A673 (cell line): ENCODE measurements around the gene FOXC2. TPM values are rescaled to one million over a fixed set of nuclear protein-coding genes. Genes with fewer than 3 reads are reported as not detected.

Source experiments
- Bru-seq: library from RNA; stranded (reverse); fragments of 400-500 nt; gene quantifications from one replicate; lab custom pipeline; 2021; lab: Mats Ljungman, UMichigan
- BruChase-seq, 2 experiments: library from RNA; stranded (reverse); fragments of 400-500 nt; gene quantifications; one replicate each; lab custom pipeline; 2021; lab: Mats Ljungman, UMichigan
- BruUV-seq: library from RNA; stranded (reverse); fragments of 400-500 nt; replicated peaks from 2 replicates; lab custom pipeline; 2021; lab: Mats Ljungman, UMichigan
- CTCF ChIA-PET: fragments of 300-600 bp; sonication (Branson Sonifier 250); formaldehyde crosslinking; loops from one replicate; lab custom pipeline; 2022; ENCODE audit warnings: antibody characterized with exemption; lab: Charles Lee
- POLR2A ChIA-PET: fragments of 300-600 bp; sonication (Branson Sonifier 250); formaldehyde crosslinking; loops from one replicate; lab custom pipeline; 2022; ENCODE audit warnings: antibody characterized with exemption; ENCODE audit not compliant: low non-redundant PET; lab: Charles Lee
- DNase-seq: peaks from one replicate; pipeline ENCODE4 v3.0.0-alpha.2; 2015; ENCODE audit warnings: low spot score
- H3K27ac ChIP-seq: fragments of 200-600 bp; sonication (generic); 2 replicates; pipeline ENCODE4 v1.5.1; 2016; ENCODE audit warnings: mixed run types, low read depth, mild to moderate bottlenecking, mixed read lengths, antibody characterized with exemption, low read length; ENCODE audit not compliant: poor library complexity, severe bottlenecking
- H3K27me3 ChIP-seq: fragments of 200-600 bp; sonication (generic); replicated peaks from 2 replicates; pipeline ENCODE4 v1.6.1; 2017; ENCODE audit warnings: mixed run types, low read depth, mild to moderate bottlenecking, mixed read lengths, antibody characterized with exemption, low read length; ENCODE audit not compliant: insufficient read depth, poor library complexity
- H3K36me3 ChIP-seq: fragments of 200-600 bp; sonication (generic); 2 replicates; pipeline ENCODE4 v1.6.1; 2016; ENCODE audit warnings: mixed run types, mild to moderate bottlenecking, mixed read lengths, antibody characterized with exemption, low read length; ENCODE audit not compliant: insufficient read depth, poor library complexity, severe bottlenecking
- H3K4me1 ChIP-seq: fragments of 200-600 bp; sonication (generic); 2 replicates; pipeline ENCODE4 v1.6.1; 2017; ENCODE audit warnings: mixed run types, mild to moderate bottlenecking, mixed read lengths, antibody characterized with exemption, low read length; ENCODE audit not compliant: insufficient read depth, poor library complexity, severe bottlenecking
- H3K4me3 ChIP-seq: fragments of 200-600 bp; sonication (generic); 2 replicates; pipeline ENCODE4 v1.5.1; 2016; ENCODE audit warnings: low read depth, mixed run types, mild to moderate bottlenecking, mixed read lengths, low read length; ENCODE audit not compliant: poor library complexity, severe bottlenecking
- H3K9me3 ChIP-seq: fragments of 200-600 bp; sonication (generic); 2 replicates; pipeline ENCODE4 v1.6.1; 2016; ENCODE audit warnings: mixed run types, low read depth, mild to moderate bottlenecking, mixed read lengths, antibody characterized with exemption, low read length; ENCODE audit not compliant: poor library complexity, severe bottlenecking
- EZH2 ChIP-seq: fragments of 200-600 bp; sonication (generic); IDR thresholded peaks from 2 replicates; pipeline ENCODE4 v1.6.1; 2017; ENCODE audit warnings: borderline replicate concordance, low read depth, mild to moderate bottlenecking, mixed read lengths, antibody characterized with exemption, low read length; ENCODE audit not compliant: poor library complexity, severe bottlenecking
- intact Hi-C: fragments of 100-400 bp; cut with micrococcal nuclease; formaldehyde crosslinking; loops from one replicate; pipeline ENCODE4 v1.10.0; 2022; ENCODE audit not compliant: unreplicated experiment
- long read RNA-seq: library from polyadenylated mRNA; stranded (forward); transcript quantifications from one replicate; pipeline ENCODE4 v2.0.0, GENCODE V29; 2022
- total RNA-seq: library from RNA; stranded (reverse); gene quantifications from 2 replicates; pipeline ENCODE4 v1.2.3, GENCODE V29; 2021
- TF ChIP-seq, protein P1 (sequence below): fragments of 300-800, 200-600 bp; sonication (generic); conservative IDR thresholded peaks from 2 replicates; pipeline ENCODE4 v1.5.1; 2017; ENCODE audit warnings: low read depth, mild to moderate bottlenecking, antibody characterized with exemption, low read length, moderate library complexity, mixed read lengths

Gene FOXC2
- 0.13 and 0.34 TPM in 2 replicates for total RNA-seq
- percentile 16 among the genes with signal in this experiment for Bru-seq, nascent RNA
- percentile 11 among the genes with signal in this experiment for BruChase-seq, experiment 1, labeled RNA remaining after a 2-hour chase
- percentile 15 among the genes with signal in this experiment for BruChase-seq, experiment 2, labeled RNA remaining after a 6-hour chase
- long read RNA-seq, partial matches to known transcripts, result 0 of 1 reads
- long read RNA-seq, other reads (novel, unspliced or antisense), result 0 of 1 reads

DNA sequence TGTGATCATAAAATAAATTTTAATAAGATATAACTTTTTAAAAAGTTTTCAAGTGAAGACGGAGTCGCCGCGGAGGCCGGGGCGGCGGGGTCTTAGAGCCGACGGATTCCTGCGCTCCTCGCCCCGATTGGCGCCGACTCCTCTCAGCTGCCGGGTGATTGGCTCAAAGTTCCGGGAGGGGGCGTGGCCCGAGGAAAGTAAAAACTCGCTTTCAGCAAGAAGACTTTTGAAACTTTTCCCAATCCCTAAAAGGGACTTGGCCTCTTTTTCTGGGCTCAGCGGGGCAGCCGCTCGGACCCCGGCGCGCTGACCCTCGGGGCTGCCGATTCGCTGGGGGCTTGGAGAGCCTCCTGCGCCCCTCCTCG is at the start of gene FOXC2:
TSS of gene FOXC2 (plus strand) at position 229 of the 365 bp plus-strand sequence. CDS start 507 bp downstream, outside the sequence.
- POLR2A ChIA-PET, result no interaction called here
- Histone ChIP-seq H3K4me1 (peaks cover 4% of the 10 kb centered on the region), H3K4me3 (peak within 1 kb of the TSS; percentile 39), H3K27me3 (peaks cover 68% of the 10 kb centered on the region), H3K27ac (no peak within 1 kb of the TSS), H3K9me3 (no peaks in the 10 kb centered on the region), H3K36me3 (no peaks in the 10 kb centered on the region)
- TF ChIP-seq EZH2, result no peak
- TF ChIP-seq, protein P1, sequence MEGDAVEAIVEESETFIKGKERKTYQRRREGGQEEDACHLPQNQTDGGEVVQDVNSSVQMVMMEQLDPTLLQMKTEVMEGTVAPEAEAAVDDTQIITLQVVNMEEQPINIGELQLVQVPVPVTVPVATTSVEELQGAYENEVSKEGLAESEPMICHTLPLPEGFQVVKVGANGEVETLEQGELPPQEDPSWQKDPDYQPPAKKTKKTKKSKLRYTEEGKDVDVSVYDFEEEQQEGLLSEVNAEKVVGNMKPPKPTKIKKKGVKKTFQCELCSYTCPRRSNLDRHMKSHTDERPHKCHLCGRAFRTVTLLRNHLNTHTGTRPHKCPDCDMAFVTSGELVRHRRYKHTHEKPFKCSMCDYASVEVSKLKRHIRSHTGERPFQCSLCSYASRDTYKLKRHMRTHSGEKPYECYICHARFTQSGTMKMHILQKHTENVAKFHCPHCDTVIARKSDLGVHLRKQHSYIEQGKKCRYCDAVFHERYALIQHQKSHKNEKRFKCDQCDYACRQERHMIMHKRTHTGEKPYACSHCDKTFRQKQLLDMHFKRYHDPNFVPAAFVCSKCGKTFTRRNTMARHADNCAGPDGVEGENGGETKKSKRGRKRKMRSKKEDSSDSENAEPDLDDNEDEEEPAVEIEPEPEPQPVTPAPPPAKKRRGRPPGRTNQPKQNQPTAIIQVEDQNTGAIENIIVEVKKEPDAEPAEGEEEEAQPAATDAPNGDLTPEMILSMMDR, result no peak
- CTCF ChIA-PET, result interaction anchor here (0.5 to 1.0 kb wide), 2 partner anchors 10 to 310 kb away, joined by 4 to 11 read pairs; no protein-coding TSS in a partner anchor
- peak; percentile 93 for DNase-seq
- intact Hi-C loops, result loop anchor here (10.0 kb wide), 1 partner anchor 1068 kb away; no protein-coding TSS in a partner anchor
- BruUV-seq, result no TSS peak

DNA sequence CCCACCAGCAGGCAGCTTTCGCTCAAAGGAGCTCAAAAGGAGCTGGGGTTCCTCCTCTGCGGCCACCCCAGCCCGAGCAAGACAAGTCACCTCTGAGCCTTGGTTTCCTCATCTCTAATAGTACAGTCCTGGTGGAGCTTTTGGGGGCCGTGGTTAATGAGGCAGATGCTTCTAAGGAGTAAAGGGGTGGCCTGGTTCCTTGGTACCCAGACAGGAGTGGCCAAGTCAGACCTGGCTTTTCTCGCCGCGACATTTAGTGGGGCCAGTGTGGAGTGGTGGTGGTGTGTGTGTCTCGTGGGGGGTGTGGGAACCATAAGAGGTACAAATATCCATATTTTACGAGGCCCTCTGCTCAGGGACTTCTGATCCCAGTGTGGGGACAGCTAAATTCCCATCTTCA is 49.6 kb upstream of the FOXC2 start:
- intact Hi-C loops, result loop anchor here (1.0 to 5.0 kb wide), 4 partner anchors 176 to 700 kb away; no protein-coding TSS in a partner anchor
- H3K4me1 ChIP-seq, result no peaks in the 10 kb centered on the region
- no peak overlapping the region for H3K4me3 ChIP-seq
- no peaks in the 10 kb centered on the region for H3K9me3 ChIP-seq
- peaks cover 97% of the 10 kb centered on the region for H3K27me3 ChIP-seq
- TF ChIP-seq, protein P1, result no peak
- TF ChIP-seq EZH2, result no peak
- CTCF ChIA-PET, result interaction anchor here (0.5 to 1.5 kb wide), 4 partner anchors 174 to 1546 kb away, joined by 3 to 14 read pairs (median 4); no protein-coding TSS in a partner anchor
- no peak for DNase-seq
- POLR2A ChIA-PET, result no interaction called here
- BruUV-seq, result no TSS peak
- no peaks in the 10 kb centered on the region for H3K36me3 ChIP-seq
- no peak overlapping the region for H3K27ac ChIP-seq

DNA sequence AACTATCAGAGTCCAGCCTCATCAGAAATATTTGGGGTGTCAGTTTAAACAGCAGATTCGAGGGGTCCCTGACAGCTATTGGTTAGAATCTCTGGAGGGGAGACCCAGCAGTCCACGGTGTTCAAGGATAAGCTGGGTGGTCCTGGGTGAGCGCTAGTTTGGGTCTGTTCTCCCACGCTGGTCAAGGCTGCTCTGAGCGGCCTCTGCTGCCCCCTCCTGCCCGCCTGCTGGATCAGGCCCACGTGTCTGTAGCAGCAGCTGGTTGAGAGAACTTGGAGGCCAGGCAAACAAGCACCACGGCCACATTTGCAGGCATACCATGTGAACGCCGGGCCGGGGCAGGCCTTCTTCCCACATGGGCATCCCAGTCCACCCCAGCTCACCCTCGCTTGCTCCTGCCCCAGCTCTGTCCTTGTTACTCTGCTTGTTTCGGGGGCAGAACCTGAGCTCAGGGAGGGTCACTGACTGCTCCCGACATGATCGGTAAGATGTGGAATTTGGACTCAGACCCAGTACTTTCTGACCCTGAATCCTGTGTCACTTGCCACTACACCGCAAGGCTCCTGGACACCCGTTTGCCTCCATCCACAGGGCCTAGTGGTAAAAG is 48.9 kb upstream of the FOXC2 start:
- intact Hi-C loops, result loop anchor here (1.0 to 5.0 kb wide), 4 partner anchors 177 to 700 kb away; no protein-coding TSS in a partner anchor
- Histone ChIP-seq H3K4me3 (no peak overlapping the region), H3K27me3 (peaks cover 97% of the 10 kb centered on the region), H3K9me3 (no peaks in the 10 kb centered on the region), H3K27ac (no peak overlapping the region), H3K4me1 (no peaks in the 10 kb centered on the region), H3K36me3 (no peaks in the 10 kb centered on the region)
- ChIA-PET CTCF (interaction anchor here (0.5 to 1.5 kb wide), 7 partner anchors 16 to 1546 kb away, joined by 3 to 14 read pairs (median 3); no protein-coding TSS in a partner anchor), POLR2A (no interaction called here)
- no TSS peak for BruUV-seq
- TF ChIP-seq EZH2, result no peak
- TF ChIP-seq, protein P1, result peak; percentile 76
- peak; percentile 47 for DNase-seq
